ENCODE data around the gene SREBF1. TPM values are rescaled to one million over a fixed set of nuclear protein-coding genes. Genes with fewer than 3 reads are reported as not detected.

Gene SREBF1
- total and polyA plus RNA-seq, 2 experiments from 2014 or later: 39.6 to 85.3 TPM

DNA sequence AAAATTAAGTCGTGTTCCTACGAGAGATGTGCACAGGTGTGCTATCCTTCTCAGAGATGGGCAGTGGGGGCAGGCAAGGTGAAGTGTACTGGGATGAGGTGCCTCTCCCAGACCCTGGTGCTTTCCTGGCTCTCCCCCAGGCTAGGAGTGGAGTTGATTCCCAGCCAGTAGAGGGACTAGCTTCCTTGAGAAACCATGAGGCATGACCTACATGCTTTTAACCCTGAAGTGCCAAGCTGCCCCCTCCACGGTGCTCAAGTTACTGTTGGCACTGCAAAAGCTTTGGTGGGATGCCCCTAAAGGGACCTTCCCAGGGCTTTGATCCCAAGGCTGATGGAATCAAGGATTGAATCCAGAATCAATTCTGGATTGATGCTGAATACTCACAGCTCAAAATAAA, 47.0 kb upstream of the SREBF1 start:
- no peak for ATAC-seq
- no peaks in the 10 kb centered on the region; the same call in 2 of the 3 replicates for H3K9me3 Mint-ChIP-seq

DNA sequence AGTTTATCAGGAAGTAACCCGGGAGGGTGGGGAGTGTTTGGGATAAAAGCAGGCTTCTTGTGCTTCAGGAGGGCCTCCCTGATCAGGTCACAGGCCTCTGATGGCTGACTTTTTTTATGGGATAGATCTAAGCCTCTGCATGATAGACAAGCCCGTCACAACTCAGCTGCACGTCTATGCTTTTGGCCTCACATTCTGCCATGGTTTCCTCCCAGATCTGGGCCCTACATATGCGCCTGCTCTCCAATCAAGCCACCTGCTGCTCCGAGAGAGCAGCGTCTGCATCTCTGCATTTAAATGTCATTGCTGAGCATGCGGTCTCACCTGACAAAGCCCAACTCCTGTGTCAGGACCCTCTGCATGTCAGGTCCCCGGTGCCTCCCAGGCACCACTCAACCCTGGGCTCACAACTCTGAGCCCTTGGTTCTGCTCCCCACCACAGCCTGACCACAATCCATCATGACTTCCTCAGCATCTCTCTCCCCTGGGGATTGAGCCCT, 45.3 kb upstream of the SREBF1 start:
- no peaks in the 10 kb centered on the region for H3K36me3 ChIP-seq (ENCODE audit: insufficient read depth)
- H3K9me3 Mint-ChIP-seq: no peaks in the 10 kb centered on the region
- no peaks in the 10 kb centered on the region for H4K20me1 ChIP-seq (replicated peaks; ENCODE audit: insufficient read depth)
- peak; percentile 46 for DNase-seq (ENCODE audit: low spot score)
- 0 out of 2 replicates have a peak overlapping the region, but pooled peaks have one; percentile 56 for H2AFZ ChIP-seq
- peaks cover 26% of the 10 kb centered on the region for H3K27me3 Mint-ChIP-seq (ENCODE audit: insufficient read depth, low read depth, poor library complexity)
- H3K4me1 Mint-ChIP-seq: peaks cover 57% of the 10 kb centered on the region
- no peak overlapping the region for H3K27ac Mint-ChIP-seq
- H3K9me2 ChIP-seq (ENCODE audit: insufficient read depth): no peaks in the 10 kb centered on the region
- no peaks in the 10 kb centered on the region for H3K36me3 Mint-ChIP-seq (ENCODE audit: low read depth)
- ATAC-seq: peak; percentile 40
- H3K27ac ChIP-seq (ENCODE audit: low read depth): no peak overlapping the region
- no peak overlapping the region for H3K4me3 Mint-ChIP-seq
- peak overlapping the region; percentile 38 for H3K4me2 ChIP-seq
- H3K27me3 ChIP-seq (ENCODE audit: insufficient read depth): no peaks in the 10 kb centered on the region
- peaks cover 36% of the 10 kb centered on the region for H3K4me1 ChIP-seq (ENCODE audit: insufficient read depth)
- no peaks in the 10 kb centered on the region for H3F3A ChIP-seq (replicated peaks; ENCODE audit: low read depth)
- H3K4me3 ChIP-seq: no peak overlapping the region
- H3K79me2 ChIP-seq (replicated peaks; ENCODE audit: insufficient read depth): no peaks in the 10 kb centered on the region
- no peak for TF ChIP-seq ZNF331 (CRISPR knock-in tag; IDR thresholded peaks at IDR 0.05; ENCODE audit: low read depth)
- TF ChIP-seq STAT1 (IDR thresholded peaks at IDR 0.05; ENCODE audit: unreplicated experiment): no peak
- TF ChIP-seq, protein P1, sequence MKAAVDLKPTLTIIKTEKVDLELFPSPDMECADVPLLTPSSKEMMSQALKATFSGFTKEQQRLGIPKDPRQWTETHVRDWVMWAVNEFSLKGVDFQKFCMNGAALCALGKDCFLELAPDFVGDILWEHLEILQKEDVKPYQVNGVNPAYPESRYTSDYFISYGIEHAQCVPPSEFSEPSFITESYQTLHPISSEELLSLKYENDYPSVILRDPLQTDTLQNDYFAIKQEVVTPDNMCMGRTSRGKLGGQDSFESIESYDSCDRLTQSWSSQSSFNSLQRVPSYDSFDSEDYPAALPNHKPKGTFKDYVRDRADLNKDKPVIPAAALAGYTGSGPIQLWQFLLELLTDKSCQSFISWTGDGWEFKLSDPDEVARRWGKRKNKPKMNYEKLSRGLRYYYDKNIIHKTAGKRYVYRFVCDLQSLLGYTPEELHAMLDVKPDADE (IDR thresholded peaks at IDR 0.05): no peak
- TF ChIP-seq CREB1 (CRISPR knock-in tag; IDR thresholded peaks at IDR 0.05; ENCODE audit: low read depth): no peak
- TF ChIP-seq, protein P2, sequence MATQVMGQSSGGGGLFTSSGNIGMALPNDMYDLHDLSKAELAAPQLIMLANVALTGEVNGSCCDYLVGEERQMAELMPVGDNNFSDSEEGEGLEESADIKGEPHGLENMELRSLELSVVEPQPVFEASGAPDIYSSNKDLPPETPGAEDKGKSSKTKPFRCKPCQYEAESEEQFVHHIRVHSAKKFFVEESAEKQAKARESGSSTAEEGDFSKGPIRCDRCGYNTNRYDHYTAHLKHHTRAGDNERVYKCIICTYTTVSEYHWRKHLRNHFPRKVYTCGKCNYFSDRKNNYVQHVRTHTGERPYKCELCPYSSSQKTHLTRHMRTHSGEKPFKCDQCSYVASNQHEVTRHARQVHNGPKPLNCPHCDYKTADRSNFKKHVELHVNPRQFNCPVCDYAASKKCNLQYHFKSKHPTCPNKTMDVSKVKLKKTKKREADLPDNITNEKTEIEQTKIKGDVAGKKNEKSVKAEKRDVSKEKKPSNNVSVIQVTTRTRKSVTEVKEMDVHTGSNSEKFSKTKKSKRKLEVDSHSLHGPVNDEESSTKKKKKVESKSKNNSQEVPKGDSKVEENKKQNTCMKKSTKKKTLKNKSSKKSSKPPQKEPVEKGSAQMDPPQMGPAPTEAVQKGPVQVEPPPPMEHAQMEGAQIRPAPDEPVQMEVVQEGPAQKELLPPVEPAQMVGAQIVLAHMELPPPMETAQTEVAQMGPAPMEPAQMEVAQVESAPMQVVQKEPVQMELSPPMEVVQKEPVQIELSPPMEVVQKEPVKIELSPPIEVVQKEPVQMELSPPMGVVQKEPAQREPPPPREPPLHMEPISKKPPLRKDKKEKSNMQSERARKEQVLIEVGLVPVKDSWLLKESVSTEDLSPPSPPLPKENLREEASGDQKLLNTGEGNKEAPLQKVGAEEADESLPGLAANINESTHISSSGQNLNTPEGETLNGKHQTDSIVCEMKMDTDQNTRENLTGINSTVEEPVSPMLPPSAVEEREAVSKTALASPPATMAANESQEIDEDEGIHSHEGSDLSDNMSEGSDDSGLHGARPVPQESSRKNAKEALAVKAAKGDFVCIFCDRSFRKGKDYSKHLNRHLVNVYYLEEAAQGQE (IDR thresholded peaks at IDR 0.05; ENCODE audit: unreplicated experiment): no peak
- TF ChIP-seq, protein P3, sequence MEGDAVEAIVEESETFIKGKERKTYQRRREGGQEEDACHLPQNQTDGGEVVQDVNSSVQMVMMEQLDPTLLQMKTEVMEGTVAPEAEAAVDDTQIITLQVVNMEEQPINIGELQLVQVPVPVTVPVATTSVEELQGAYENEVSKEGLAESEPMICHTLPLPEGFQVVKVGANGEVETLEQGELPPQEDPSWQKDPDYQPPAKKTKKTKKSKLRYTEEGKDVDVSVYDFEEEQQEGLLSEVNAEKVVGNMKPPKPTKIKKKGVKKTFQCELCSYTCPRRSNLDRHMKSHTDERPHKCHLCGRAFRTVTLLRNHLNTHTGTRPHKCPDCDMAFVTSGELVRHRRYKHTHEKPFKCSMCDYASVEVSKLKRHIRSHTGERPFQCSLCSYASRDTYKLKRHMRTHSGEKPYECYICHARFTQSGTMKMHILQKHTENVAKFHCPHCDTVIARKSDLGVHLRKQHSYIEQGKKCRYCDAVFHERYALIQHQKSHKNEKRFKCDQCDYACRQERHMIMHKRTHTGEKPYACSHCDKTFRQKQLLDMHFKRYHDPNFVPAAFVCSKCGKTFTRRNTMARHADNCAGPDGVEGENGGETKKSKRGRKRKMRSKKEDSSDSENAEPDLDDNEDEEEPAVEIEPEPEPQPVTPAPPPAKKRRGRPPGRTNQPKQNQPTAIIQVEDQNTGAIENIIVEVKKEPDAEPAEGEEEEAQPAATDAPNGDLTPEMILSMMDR (conservative IDR thresholded peaks at IDR 0.05; ENCODE audit: low read depth in 2 of 2): no peak
- TF ChIP-seq JUNB (IDR thresholded peaks at IDR 0.05; ENCODE audit: unreplicated experiment): no peak
- TF ChIP-seq, protein P4, sequence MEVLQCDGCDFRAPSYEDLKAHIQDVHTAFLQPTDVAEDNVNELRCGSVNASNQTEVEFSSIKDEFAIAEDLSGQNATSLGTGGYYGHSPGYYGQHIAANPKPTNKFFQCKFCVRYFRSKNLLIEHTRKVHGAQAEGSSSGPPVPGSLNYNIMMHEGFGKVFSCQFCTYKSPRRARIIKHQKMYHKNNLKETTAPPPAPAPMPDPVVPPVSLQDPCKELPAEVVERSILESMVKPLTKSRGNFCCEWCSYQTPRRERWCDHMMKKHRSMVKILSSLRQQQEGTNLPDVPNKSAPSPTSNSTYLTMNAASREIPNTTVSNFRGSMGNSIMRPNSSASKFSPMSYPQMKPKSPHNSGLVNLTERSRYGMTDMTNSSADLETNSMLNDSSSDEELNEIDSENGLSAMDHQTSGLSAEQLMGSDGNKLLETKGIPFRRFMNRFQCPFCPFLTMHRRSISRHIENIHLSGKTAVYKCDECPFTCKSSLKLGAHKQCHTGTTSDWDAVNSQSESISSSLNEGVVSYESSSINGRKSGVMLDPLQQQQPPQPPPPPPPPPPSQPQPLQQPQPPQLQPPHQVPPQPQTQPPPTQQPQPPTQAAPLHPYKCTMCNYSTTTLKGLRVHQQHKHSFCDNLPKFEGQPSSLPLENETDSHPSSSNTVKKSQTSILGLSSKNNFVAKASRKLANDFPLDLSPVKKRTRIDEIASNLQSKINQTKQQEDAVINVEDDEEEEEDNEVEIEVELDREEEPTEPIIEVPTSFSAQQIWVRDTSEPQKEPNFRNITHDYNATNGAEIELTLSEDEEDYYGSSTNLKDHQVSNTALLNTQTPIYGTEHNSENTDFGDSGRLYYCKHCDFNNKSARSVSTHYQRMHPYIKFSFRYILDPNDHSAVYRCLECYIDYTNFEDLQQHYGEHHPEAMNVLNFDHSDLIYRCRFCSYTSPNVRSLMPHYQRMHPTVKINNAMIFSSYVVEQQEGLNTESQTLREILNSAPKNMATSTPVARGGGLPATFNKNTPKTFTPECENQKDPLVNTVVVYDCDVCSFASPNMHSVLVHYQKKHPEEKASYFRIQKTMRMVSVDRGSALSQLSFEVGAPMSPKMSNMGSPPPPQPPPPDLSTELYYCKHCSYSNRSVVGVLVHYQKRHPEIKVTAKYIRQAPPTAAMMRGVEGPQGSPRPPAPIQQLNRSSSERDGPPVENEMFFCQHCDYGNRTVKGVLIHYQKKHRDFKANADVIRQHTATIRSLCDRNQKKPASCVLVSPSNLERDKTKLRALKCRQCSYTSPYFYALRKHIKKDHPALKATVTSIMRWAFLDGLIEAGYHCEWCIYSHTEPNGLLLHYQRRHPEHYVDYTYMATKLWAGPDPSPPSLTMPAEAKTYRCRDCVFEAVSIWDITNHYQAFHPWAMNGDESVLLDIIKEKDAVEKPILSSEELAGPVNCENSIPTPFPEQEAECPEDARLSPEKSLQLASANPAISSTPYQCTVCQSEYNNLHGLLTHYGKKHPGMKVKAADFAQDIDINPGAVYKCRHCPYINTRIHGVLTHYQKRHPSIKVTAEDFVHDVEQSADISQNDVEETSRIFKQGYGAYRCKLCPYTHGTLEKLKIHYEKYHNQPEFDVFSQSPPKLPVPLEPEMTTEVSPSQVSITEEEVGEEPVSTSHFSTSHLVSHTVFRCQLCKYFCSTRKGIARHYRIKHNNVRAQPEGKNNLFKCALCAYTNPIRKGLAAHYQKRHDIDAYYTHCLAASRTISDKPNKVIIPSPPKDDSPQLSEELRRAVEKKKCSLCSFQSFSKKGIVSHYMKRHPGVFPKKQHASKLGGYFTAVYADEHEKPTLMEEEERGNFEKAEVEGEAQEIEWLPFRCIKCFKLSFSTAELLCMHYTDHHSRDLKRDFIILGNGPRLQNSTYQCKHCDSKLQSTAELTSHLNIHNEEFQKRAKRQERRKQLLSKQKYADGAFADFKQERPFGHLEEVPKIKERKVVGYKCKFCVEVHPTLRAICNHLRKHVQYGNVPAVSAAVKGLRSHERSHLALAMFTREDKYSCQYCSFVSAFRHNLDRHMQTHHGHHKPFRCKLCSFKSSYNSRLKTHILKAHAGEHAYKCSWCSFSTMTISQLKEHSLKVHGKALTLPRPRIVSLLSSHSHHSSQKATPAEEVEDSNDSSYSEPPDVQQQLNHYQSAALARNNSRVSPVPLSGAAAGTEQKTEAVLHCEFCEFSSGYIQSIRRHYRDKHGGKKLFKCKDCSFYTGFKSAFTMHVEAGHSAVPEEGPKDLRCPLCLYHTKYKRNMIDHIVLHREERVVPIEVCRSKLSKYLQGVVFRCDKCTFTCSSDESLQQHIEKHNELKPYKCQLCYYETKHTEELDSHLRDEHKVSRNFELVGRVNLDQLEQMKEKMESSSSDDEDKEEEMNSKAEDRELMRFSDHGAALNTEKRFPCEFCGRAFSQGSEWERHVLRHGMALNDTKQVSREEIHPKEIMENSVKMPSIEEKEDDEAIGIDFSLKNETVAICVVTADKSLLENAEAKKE (CRISPR knock-in tag; IDR thresholded peaks at IDR 0.05): no peak

More for the DNA sequence above, 47.0 kb upstream of the SREBF1 start:
- no peaks in the 10 kb centered on the region for H3K79me2 ChIP-seq (replicated peaks; ENCODE audit: insufficient read depth)
- H3K4me1 ChIP-seq (ENCODE audit: insufficient read depth): peaks cover 32% of the 10 kb centered on the region
- H2AFZ ChIP-seq: no peak overlapping the region
- no peaks in the 10 kb centered on the region for H3K9me2 ChIP-seq (ENCODE audit: insufficient read depth)
- H3K4me2 ChIP-seq: 0 out of 2 replicates have a peak overlapping the region, but pooled peaks have one; percentile 46
- H3K36me3 ChIP-seq (ENCODE audit: insufficient read depth): no peaks in the 10 kb centered on the region
- no peak for DNase-seq (ENCODE audit: low spot score)
- H3K27me3 ChIP-seq (ENCODE audit: insufficient read depth): no peaks in the 10 kb centered on the region
- Mint-ChIP-seq H3K4me1 (peaks cover 50% of the 10 kb centered on the region), H3K4me3 (no peak overlapping the region), H3K36me3 (ENCODE audit: low read depth) (no peaks in the 10 kb centered on the region), H3K27ac (no peak overlapping the region), H3K27me3 (ENCODE audit: insufficient read depth, low read depth, poor library complexity) (peaks cover 17% of the 10 kb centered on the region)
- no peaks in the 10 kb centered on the region for H4K20me1 ChIP-seq (replicated peaks; ENCODE audit: insufficient read depth)
- H3K4me3 ChIP-seq: no peak overlapping the region
- no peaks in the 10 kb centered on the region for H3F3A ChIP-seq (replicated peaks; ENCODE audit: low read depth)
- no peak overlapping the region for H3K27ac ChIP-seq (ENCODE audit: low read depth)
- TF ChIP-seq EZH2 (IDR thresholded peaks at IDR 0.05; ENCODE audit: low read depth, unreplicated experiment) (no peak), STAT1 (IDR thresholded peaks at IDR 0.05; ENCODE audit: unreplicated experiment) (no peak), POLR2AphosphoS5 (IDR thresholded peaks at IDR 0.05; ENCODE audit: low read depth) (no peak)
